ENCODE data around the gene MYO19.
A peak's percentile ranks its signal among the peaks of the same experiment; 100 is the strongest.

MYO19 gene

GRCh38 chr17:36544044-36544306, 9.3 kb upstream of the MYO19 start:
- H3K4me3 ChIP-seq (ENCODE audit: low read length), result peak overlapping the region; percentile 94
- peak; percentile 19 for DNase-seq (ENCODE audit: low read depth)
- TF ChIP-seq, protein P1, sequence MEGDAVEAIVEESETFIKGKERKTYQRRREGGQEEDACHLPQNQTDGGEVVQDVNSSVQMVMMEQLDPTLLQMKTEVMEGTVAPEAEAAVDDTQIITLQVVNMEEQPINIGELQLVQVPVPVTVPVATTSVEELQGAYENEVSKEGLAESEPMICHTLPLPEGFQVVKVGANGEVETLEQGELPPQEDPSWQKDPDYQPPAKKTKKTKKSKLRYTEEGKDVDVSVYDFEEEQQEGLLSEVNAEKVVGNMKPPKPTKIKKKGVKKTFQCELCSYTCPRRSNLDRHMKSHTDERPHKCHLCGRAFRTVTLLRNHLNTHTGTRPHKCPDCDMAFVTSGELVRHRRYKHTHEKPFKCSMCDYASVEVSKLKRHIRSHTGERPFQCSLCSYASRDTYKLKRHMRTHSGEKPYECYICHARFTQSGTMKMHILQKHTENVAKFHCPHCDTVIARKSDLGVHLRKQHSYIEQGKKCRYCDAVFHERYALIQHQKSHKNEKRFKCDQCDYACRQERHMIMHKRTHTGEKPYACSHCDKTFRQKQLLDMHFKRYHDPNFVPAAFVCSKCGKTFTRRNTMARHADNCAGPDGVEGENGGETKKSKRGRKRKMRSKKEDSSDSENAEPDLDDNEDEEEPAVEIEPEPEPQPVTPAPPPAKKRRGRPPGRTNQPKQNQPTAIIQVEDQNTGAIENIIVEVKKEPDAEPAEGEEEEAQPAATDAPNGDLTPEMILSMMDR (conservative IDR thresholded peaks at IDR 0.05; ENCODE audit: low read depth, low read length), result no peak

- TF ChIP-seq, protein P1 (conservative IDR thresholded peaks at IDR 0.05; ENCODE audit: low read depth, low read length), result no peak
- H3K4me3 ChIP-seq (ENCODE audit: low read length), result no peak overlapping the region
- DNase-seq (ENCODE audit: low read depth), result no peak
These were observed 8.1 kb upstream of the MYO19 start for GRCh38 chr17:36542755-36543154.

DNA sequence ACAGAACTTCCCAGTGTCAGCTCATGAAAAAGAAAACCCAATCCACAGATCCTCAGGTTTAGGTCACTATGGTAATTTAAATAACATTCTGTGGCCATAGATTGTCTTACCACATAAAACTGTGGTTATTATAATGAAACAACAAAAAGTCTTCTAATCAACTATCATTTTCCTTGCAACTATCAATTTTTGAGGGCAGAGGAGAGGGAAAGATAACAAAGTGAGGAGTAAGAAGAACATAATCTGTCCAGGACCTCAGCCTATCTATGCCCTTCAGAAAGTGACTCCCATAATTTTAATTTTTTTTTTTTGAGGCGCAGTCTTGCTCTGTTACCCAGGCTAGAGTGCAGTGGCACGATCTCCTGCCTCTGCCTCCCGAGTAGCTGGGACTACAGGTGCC, 6.0 kb upstream of the MYO19 start:
- TF ChIP-seq, protein P1 (conservative IDR thresholded peaks at IDR 0.05; ENCODE audit: low read depth, low read length), result no peak
- DNase-seq (ENCODE audit: low read depth), result no peak
- H3K4me3 ChIP-seq (ENCODE audit: low read length), result no peak overlapping the region

GRCh38 chr17:36535669-36536081, 1.0 kb upstream of the MYO19 start:
- H3K4me3 ChIP-seq (ENCODE audit: low read length), result peak overlapping the region; percentile 84
- TF ChIP-seq, protein P1 (conservative IDR thresholded peaks at IDR 0.05; ENCODE audit: low read depth, low read length), result no peak
- DNase-seq (ENCODE audit: low read depth), result no peak

DNA sequence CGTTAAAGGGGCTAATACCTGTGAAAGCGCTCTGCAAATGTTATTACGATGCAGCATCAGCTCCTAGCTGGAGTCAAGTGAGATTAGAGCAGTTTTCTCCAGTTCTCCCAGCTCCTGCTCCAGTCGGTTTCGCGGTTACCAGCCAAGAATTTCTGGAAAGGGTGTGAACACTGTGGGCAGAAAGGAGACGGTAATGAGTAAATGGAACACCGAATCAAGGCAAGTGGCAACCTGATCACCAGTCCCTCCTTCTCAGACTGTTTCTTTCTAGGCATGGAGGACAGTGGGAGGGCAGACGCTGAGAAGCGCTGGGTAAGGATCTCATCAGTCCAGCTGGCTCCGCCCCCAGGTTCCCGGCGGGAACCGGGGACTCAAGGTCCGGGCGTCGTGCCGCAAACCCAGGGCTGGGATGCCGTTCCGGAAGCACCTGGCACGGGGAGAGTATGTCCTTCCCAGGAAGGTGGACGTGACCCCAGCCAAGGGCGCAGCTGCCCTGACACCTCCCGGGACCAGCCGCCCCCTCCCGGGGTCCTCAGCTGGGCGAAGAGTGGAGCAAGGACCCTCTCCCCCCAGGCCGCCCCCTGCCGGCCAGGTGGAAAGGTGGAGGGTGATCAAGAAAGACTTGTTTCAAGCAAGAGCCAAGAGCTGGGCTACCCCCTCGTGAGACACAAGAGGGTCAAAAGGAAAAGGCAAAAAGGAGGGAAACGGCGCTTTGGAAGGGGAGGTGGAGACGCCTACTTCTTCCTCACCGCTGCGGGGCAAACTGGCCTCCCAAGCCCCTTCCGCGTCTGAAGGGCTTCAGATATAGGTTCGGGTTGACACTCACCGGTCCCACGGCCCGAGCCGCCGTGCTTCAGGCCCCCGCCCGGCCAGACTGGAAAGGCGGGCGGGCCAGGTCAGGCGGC, 481 bp downstream of the MYO19 start:
- TF ChIP-seq, protein P1 (conservative IDR thresholded peaks at IDR 0.05; ENCODE audit: low read depth, low read length), result peak; percentile 70
- H3K4me3 ChIP-seq (ENCODE audit: low read length), result peak overlapping the region; percentile 84
- no peak for DNase-seq (ENCODE audit: low read depth)

- TF ChIP-seq, protein P1 (conservative IDR thresholded peaks at IDR 0.05; ENCODE audit: low read depth, low read length), result no peak
- no peak for DNase-seq (ENCODE audit: low read depth)
- no peak overlapping the region for H3K4me3 ChIP-seq (ENCODE audit: low read length)
These were observed 2.2 kb downstream of the MYO19 start for GRCh38 chr17:36532435-36532975.

DNA sequence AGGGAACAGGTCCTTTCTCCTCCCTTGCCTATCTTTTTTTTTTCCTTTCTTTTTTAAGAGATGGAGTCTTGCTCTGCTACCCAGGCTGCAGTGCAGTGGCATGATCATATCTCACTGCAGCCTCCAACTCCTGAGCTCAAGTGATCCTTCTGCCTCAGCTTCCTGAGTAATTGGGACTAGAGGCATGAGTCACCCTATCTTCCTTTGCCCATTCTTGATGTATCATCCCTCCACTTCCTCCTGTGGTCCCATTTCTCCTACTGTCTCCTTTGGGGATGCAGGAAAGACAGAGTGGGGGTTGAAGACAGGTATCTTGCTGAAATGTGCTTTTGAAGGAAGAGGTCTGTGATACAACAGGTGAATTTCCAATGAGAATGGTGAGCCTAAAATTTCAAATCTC, 5.5 kb downstream of the MYO19 start:
- no peak overlapping the region for H3K4me3 ChIP-seq (ENCODE audit: low read length)
- DNase-seq (ENCODE audit: low read depth), result no peak
- TF ChIP-seq, protein P1 (conservative IDR thresholded peaks at IDR 0.05; ENCODE audit: low read depth, low read length), result no peak
